Caco-2 (cell line): ENCODE measurements around the gene ETV6. TPM values are rescaled to one million over a fixed set of nuclear protein-coding genes. Genes with fewer than 3 reads are reported as not detected.

ENCODE experiments used
- BruUV-seq: library from RNA; stranded (reverse); fragments of 400-500 nt; replicated peaks from 2 replicates; lab custom pipeline; 2021; lab: Mats Ljungman, UMichigan
- CTCF ChIA-PET: fragments of 300-600 bp; sonication (Branson Sonifier 250); formaldehyde crosslinking; loops from one replicate; lab custom pipeline; 2022; ENCODE audit warnings: antibody characterized with exemption; lab: Charles Lee
- POLR2A ChIA-PET: fragments of 300-600 bp; sonication (Branson Sonifier 250); formaldehyde crosslinking; loops from one replicate; lab custom pipeline; 2022; ENCODE audit warnings: antibody characterized with exemption; lab: Charles Lee
- DNase-seq, 2 experiments: peaks; one replicate each; pipeline versions ENCODE4 v3.0.0 to v3.0.0-alpha.2; 2020 to 2022
- H3K27me3 ChIP-seq: replicated peaks from 2 replicates; pipeline ENCODE4 v1.6.0; 2011; ENCODE audit warnings: low read length; ENCODE audit not compliant: control insufficient read depth, insufficient read depth
- H3K36me3 ChIP-seq: 2 replicates; pipeline ENCODE4 v1.5.1; 2011; ENCODE audit warnings: low read length; ENCODE audit not compliant: control insufficient read depth, insufficient read depth
- H3K4me1 ChIP-seq: fragments of 250-450 bp; sonication (Bioruptor Pico); 2 replicates; pipeline ENCODE4 v1.5.1; 2020; ENCODE audit warnings: mild to moderate bottlenecking
- H3K4me3 ChIP-seq: 2 replicates; pipeline ENCODE4 v1.5.1; 2011; ENCODE audit warnings: low read depth, mild to moderate bottlenecking, control low read depth, low read length
- H3K9me3 ChIP-seq: fragments of 250-450 bp; sonication (Bioruptor Pico); 2 replicates; pipeline ENCODE4 v1.5.1; 2020; ENCODE audit warnings: mild to moderate bottlenecking, moderate library complexity
- H3K27ac Mint-ChIP-seq: one replicate; pipeline ENCODE4 v1.8.0; 2022; ENCODE audit warnings: mixed read lengths; ENCODE audit not compliant: unreplicated experiment
- H3K27me3 Mint-ChIP-seq: one replicate; pipeline ENCODE4 v1.8.0; 2022; ENCODE audit warnings: mixed read lengths; ENCODE audit not compliant: insufficient read depth, unreplicated experiment
- H3K36me3 Mint-ChIP-seq: one replicate; pipeline ENCODE4 v1.8.0; 2022; ENCODE audit warnings: mild to moderate bottlenecking, mixed read lengths; ENCODE audit not compliant: insufficient read depth, unreplicated experiment
- H3K4me1 Mint-ChIP-seq: one replicate; pipeline ENCODE4 v1.8.0; 2022; ENCODE audit warnings: low read depth, mixed read lengths; ENCODE audit not compliant: unreplicated experiment
- H3K4me3 Mint-ChIP-seq: one replicate; pipeline ENCODE4 v1.8.0; 2022; ENCODE audit warnings: mild to moderate bottlenecking, moderate library complexity, mixed read lengths; ENCODE audit not compliant: unreplicated experiment
- H3K9me3 Mint-ChIP-seq: one replicate; pipeline ENCODE4 v1.8.0; 2022; ENCODE audit warnings: mixed read lengths; ENCODE audit not compliant: unreplicated experiment
- CTCF ChIP-seq, 2 experiments: fragments of 200-600 bp in 1 of 2; IDR thresholded peaks; 1 replicate in 1 of 2; 2 replicates in 1 of 2; pipeline versions ENCODE4 v1.5.1 to v1.8.0; 2011 to 2022; ENCODE audit warnings: antibody characterized with exemption in 1 of 2, control low read depth in 1 of 2, inconsistent platforms in 1 of 2, low read depth in 1 of 2, low read length in 1 of 2, mild to moderate bottlenecking in 1 of 2, moderate library complexity in 1 of 2; ENCODE audit not compliant: insufficient read depth in 1 of 2, severe bottlenecking in 1 of 2, unreplicated experiment in 1 of 2
- intact Hi-C: fragments of 100-400 bp; cut with micrococcal nuclease; formaldehyde crosslinking; loops from one replicate; pipeline ENCODE4 v1.10.0; 2022; ENCODE audit not compliant: unreplicated experiment
- total RNA-seq: library from RNA; stranded (reverse); gene quantifications from 2 replicates; pipeline ENCODE4 v1.2.3, GENCODE V29; 2022

Gene ETV6
- total RNA-seq, 1 experiment from 2014 or later = 15.6 TPM

- POLR2A ChIA-PET = no interaction called here
- H3K9me3 ChIP-seq = no peaks in the 10 kb centered on the region
- no peaks in the 10 kb centered on the region for H3K36me3 ChIP-seq
- H3K4me1 ChIP-seq = no peaks in the 10 kb centered on the region
- peaks cover 4% of the 10 kb centered on the region for H3K27me3 Mint-ChIP-seq
- no peaks in the 10 kb centered on the region for H3K4me1 Mint-ChIP-seq
- no peak for TF ChIP-seq CTCF (IDR thresholded peaks at IDR 0.05; ENCODE audit: insufficient read depth in 1 of 2, low read depth in 1 of 2, low read length in 1 of 2, severe bottlenecking in 1 of 2, unreplicated experiment in 1 of 2)
- CTCF ChIA-PET = no interaction called here
- H3K36me3 Mint-ChIP-seq = no peaks in the 10 kb centered on the region
- intact Hi-C loops = no loop called here
- H3K4me3 Mint-ChIP-seq = no peak overlapping the region
- no peak overlapping the region for H3K27ac Mint-ChIP-seq
- H3K4me3 ChIP-seq = no peak overlapping the region
- no peak for DNase-seq
- no peaks in the 10 kb centered on the region for H3K27me3 ChIP-seq
- no peaks in the 10 kb centered on the region for H3K9me3 Mint-ChIP-seq
- BruUV-seq = no TSS peak
These were observed 266.6 kb downstream of the ETV6 start for GRCh38 chr12:11916113-11916512.

- Histone ChIP-seq H3K4me3 (no peak overlapping the region), H3K36me3 (no peaks in the 10 kb centered on the region), H3K4me1 (no peaks in the 10 kb centered on the region), H3K27me3 (no peaks in the 10 kb centered on the region), H3K9me3 (no peaks in the 10 kb centered on the region)
- H3K4me3 Mint-ChIP-seq = no peak overlapping the region
- BruUV-seq = no TSS peak
- intact Hi-C loops = no loop called here
- no peaks in the 10 kb centered on the region for H3K36me3 Mint-ChIP-seq
- H3K4me1 Mint-ChIP-seq = no peaks in the 10 kb centered on the region
- ChIA-PET CTCF (interaction anchor here (2.0 kb wide), 1 partner anchor 116 kb away, joined by 7 read pairs; no protein-coding TSS in a partner anchor), POLR2A (no interaction called here)
- no peak for DNase-seq
- no peak overlapping the region for H3K27ac Mint-ChIP-seq
- H3K9me3 Mint-ChIP-seq = no peaks in the 10 kb centered on the region
- no peak for TF ChIP-seq CTCF (IDR thresholded peaks at IDR 0.05; ENCODE audit: insufficient read depth in 1 of 2, low read depth in 1 of 2, low read length in 1 of 2, severe bottlenecking in 1 of 2, unreplicated experiment in 1 of 2)
- peaks cover 6% of the 10 kb centered on the region for H3K27me3 Mint-ChIP-seq
These were observed 267.3 kb downstream of the ETV6 start for GRCh38 chr12:11916771-11917170.

GRCh38 chr12:11917501-11917900 lies 268.0 kb downstream of the ETV6 start:
- Mint-ChIP-seq H3K27ac (no peak overlapping the region), H3K9me3 (no peaks in the 10 kb centered on the region), H3K4me1 (no peaks in the 10 kb centered on the region), H3K27me3 (peaks cover 2% of the 10 kb centered on the region), H3K36me3 (no peaks in the 10 kb centered on the region), H3K4me3 (no peak overlapping the region)
- Histone ChIP-seq H3K36me3 (no peaks in the 10 kb centered on the region), H3K9me3 (no peaks in the 10 kb centered on the region), H3K27me3 (no peaks in the 10 kb centered on the region), H3K4me3 (no peak overlapping the region), H3K4me1 (no peaks in the 10 kb centered on the region)
- ChIA-PET CTCF (interaction anchor here (0.7 to 2.0 kb wide), 2 partner anchors 116 to 232 kb away, joined by 4 to 7 read pairs; no protein-coding TSS in a partner anchor), POLR2A (interaction anchor here (0.6 kb wide), 1 partner anchor 212 kb away, joined by 7 read pairs; no protein-coding TSS in a partner anchor)
- no peak for TF ChIP-seq CTCF (IDR thresholded peaks at IDR 0.05; ENCODE audit: insufficient read depth in 1 of 2, low read depth in 1 of 2, low read length in 1 of 2, severe bottlenecking in 1 of 2, unreplicated experiment in 1 of 2)
- no peak for DNase-seq
- intact Hi-C loops = no loop called here
- no TSS peak for BruUV-seq
